HEK293 (cell line): ENCODE results near the gene SAPCD1.

Experiments
- CTCF ChIA-PET: fragments of 350-600 bp; formaldehyde crosslinking; extraction: SDS; loops from one replicate; lab custom pipeline; 2021; ENCODE audit warnings: antibody characterized with exemption; lab: Yijun Ruan, JAX
- POLR2A ChIA-PET: fragments of 300-600 bp; formaldehyde crosslinking; extraction: SDS; loops from one replicate; lab custom pipeline; 2020; ENCODE audit warnings: antibody characterized with exemption, inconsistent platforms; lab: Yijun Ruan, JAX
- H3K27ac ChIP-seq: fragments of 200-500 bp; sonication (Bioruptor generic); 2 replicates; pipeline ENCODE4 v1.5.1; 2014; ENCODE audit warnings: low read depth, low read length, control low read depth, inconsistent platforms; ENCODE audit errors: extremely low read depth
- H3K36me3 ChIP-seq, 2 experiments: fragments of 200-500 bp in 1 of 2; sonication (Bioruptor generic) in 1 of 2; 1 replicate in 1 of 2; 2 replicates in 1 of 2; pipeline ENCODE4 v1.5.1; 2014 to 2017; ENCODE audit warnings: inconsistent platforms in 2 of 2, low read length in 2 of 2; ENCODE audit not compliant: control insufficient read depth in 2 of 2, insufficient read depth in 1 of 2
- H3K4me1 ChIP-seq: fragments of 200-500 bp; sonication (Bioruptor generic); 2 replicates; pipeline ENCODE4 v1.5.1; 2014; ENCODE audit warnings: mild to moderate bottlenecking, low read length, inconsistent platforms; ENCODE audit not compliant: control insufficient read depth, insufficient read depth
- H3K4me3 ChIP-seq: 2 replicates; pipeline ENCODE4 v1.5.1; 2011; ENCODE audit warnings: low read depth, mild to moderate bottlenecking, control low read depth, low read length, moderate library complexity
- H3K9me3 ChIP-seq: fragments of 200-500 bp; sonication (Bioruptor generic); 2 replicates; pipeline ENCODE4 v1.5.1; 2014; ENCODE audit warnings: low read depth, low read length, inconsistent platforms; ENCODE audit not compliant: control insufficient read depth, insufficient read depth
- KLF17 ChIP-seq: fragments of 450-650 bp; formaldehyde crosslinking; IDR thresholded peaks from 2 replicates; pipeline ENCODE4 v1.5.1; 2016; ENCODE audit warnings: missing biosample characterization, missing genetic modification characterization
- KLF8 ChIP-seq: fragments of 450-650 bp; formaldehyde crosslinking; IDR thresholded peaks from 2 replicates; pipeline ENCODE4 v1.5.1; 2016; ENCODE audit warnings: missing biosample characterization, missing genetic modification characterization
- MEIS1 ChIP-seq: sonication (generic); formaldehyde crosslinking; IDR thresholded peaks from 2 replicates; pipeline ENCODE4 v1.8.1; 2022; ENCODE audit warnings: missing genetic modification reagents, mild to moderate bottlenecking, borderline replicate concordance
- PRDM10 ChIP-seq: fragments of 450-650 bp; formaldehyde crosslinking; IDR thresholded peaks from 2 replicates; pipeline ENCODE4 v1.5.1; 2016; ENCODE audit warnings: missing biosample characterization, missing genetic modification characterization
- RBAK ChIP-seq: fragments of 450-650 bp; formaldehyde crosslinking; IDR thresholded peaks from 2 replicates; pipeline ENCODE4 v1.5.1; 2016; ENCODE audit warnings: missing biosample characterization, missing genetic modification characterization
- REST ChIP-seq: fragments of 450-650 bp; formaldehyde crosslinking; IDR thresholded peaks from 2 replicates; pipeline ENCODE4 v1.5.1; 2016; ENCODE audit warnings: missing biosample characterization, missing genetic modification characterization
- SP3 ChIP-seq: fragments of 450-650 bp; formaldehyde crosslinking; IDR thresholded peaks from 2 replicates; pipeline ENCODE4 v1.5.1; 2016; ENCODE audit warnings: missing biosample characterization, missing genetic modification characterization
- ZBTB26 ChIP-seq: fragments of 450-650 bp; formaldehyde crosslinking; optimal IDR thresholded peaks from 2 replicates; pipeline ENCODE3; 2016; ENCODE audit warnings: missing biosample characterization, mild to moderate bottlenecking, missing genetic modification characterization
- ZFHX2 ChIP-seq: fragments of 450-650 bp; formaldehyde crosslinking; conservative IDR thresholded peaks from 2 replicates; pipeline ENCODE4 v1.5.1; 2016; ENCODE audit warnings: missing biosample characterization, missing genetic modification characterization
- ZNF155 ChIP-seq: fragments of 450-650 bp; formaldehyde crosslinking; IDR thresholded peaks from 2 replicates; pipeline ENCODE4 v1.5.1; 2016; ENCODE audit warnings: missing biosample characterization, missing genetic modification characterization
- ZNF211 ChIP-seq: fragments of 450-650 bp; formaldehyde crosslinking; IDR thresholded peaks from 2 replicates; pipeline ENCODE4 v1.5.1; 2016; ENCODE audit warnings: low read depth, missing biosample characterization, missing genetic modification characterization
- ZNF335 ChIP-seq: fragments of 450-650 bp; formaldehyde crosslinking; conservative IDR thresholded peaks from 2 replicates; pipeline ENCODE4 v1.5.1; 2016; ENCODE audit warnings: missing biosample characterization, missing genetic modification characterization
- ZNF449 ChIP-seq: fragments of 450-650 bp; formaldehyde crosslinking; IDR thresholded peaks from 2 replicates; pipeline ENCODE4 v1.5.1; 2017; ENCODE audit warnings: missing biosample characterization, mild to moderate bottlenecking, missing genetic modification characterization, moderate library complexity
- ZNF629 ChIP-seq: fragments of 450-650 bp; formaldehyde crosslinking; IDR thresholded peaks from 2 replicates; pipeline ENCODE4 v1.5.1; 2017; ENCODE audit warnings: missing biosample characterization, missing genetic modification characterization
- ZNF660 ChIP-seq: fragments of 450-650 bp; IDR thresholded peaks from 2 replicates; pipeline ENCODE4 v1.5.1; 2018; ENCODE audit warnings: missing biosample characterization, mild to moderate bottlenecking, missing genetic modification characterization
- TF ChIP-seq, protein P1 (sequence below): sonication (generic); formaldehyde crosslinking; IDR thresholded peaks from 2 replicates; pipeline ENCODE4 v1.8.1; 2022; ENCODE audit warnings: mild to moderate bottlenecking, moderate library complexity, missing genetic modification reagents
- TF ChIP-seq, protein P2 (sequence below): fragments of 450-650 bp; formaldehyde crosslinking; IDR thresholded peaks from 2 replicates; pipeline ENCODE4 v1.5.1; 2016; ENCODE audit warnings: missing biosample characterization, missing genetic modification characterization, low read depth

The SAPCD1 gene

GRCh38 chr6:31739639-31740396, 22.6 kb upstream of the SAPCD1 start, which contains the start of gene MSH5 (continued):
- no peak for TF ChIP-seq ZNF211 (tag by site-specific recombination)
- TF ChIP-seq ZNF155 (tag by site-specific recombination) = no peak
- peak; percentile 99 for TF ChIP-seq ZBTB26
- TF ChIP-seq ZNF629 (tag by site-specific recombination) = peak; percentile 46; the same call in 1 of the 2 replicates
- TF ChIP-seq KLF8 (tag by site-specific recombination) = peak; percentile 93; the same call in 1 of the 2 replicates
- TF ChIP-seq ZFHX2 = peak; percentile 95
- peak; percentile 92 for TF ChIP-seq SP3 (tag by site-specific recombination)
- TF ChIP-seq KLF17 (tag by site-specific recombination) = peak; percentile 94

- Histone ChIP-seq H3K4me1 (peaks cover 28% of the 10 kb centered on the region), H3K36me3 (peaks cover 11 to 42% of the 10 kb centered on the region in 2 experiments; a peak in 2 of 3 replicates), H3K4me3 (peak overlapping the region; percentile 61), H3K9me3 (no peaks in the 10 kb centered on the region), H3K27ac (peak overlapping the region; percentile 87)
- ChIA-PET CTCF (interaction anchor here (0.6 to 4.7 kb wide), 11 partner anchors 10 to 707 kb away, joined by 3 to 39 read pairs (median 3); partner anchors contain the start of gene LY6G5C), POLR2A (interaction anchor here (0.6 to 6.8 kb wide), 16 partner anchors 12 to 205 kb away, joined by 3 to 102 read pairs (median 8); partner anchors contain the start of genes ABHD16A, BAG6, C6orf47 and CSNK2B)
- peak; percentile 10; the same call in 1 of the 2 replicates for TF ChIP-seq PRDM10 (tag by site-specific recombination)
- no peak for TF ChIP-seq RBAK (tag by site-specific recombination)
- TF ChIP-seq ZNF660 = 0 out of 2 replicates have a peak, but pooled peaks have one; percentile 5
- TF ChIP-seq ZNF449 (tag by site-specific recombination) = no peak
- TF ChIP-seq, protein P1, sequence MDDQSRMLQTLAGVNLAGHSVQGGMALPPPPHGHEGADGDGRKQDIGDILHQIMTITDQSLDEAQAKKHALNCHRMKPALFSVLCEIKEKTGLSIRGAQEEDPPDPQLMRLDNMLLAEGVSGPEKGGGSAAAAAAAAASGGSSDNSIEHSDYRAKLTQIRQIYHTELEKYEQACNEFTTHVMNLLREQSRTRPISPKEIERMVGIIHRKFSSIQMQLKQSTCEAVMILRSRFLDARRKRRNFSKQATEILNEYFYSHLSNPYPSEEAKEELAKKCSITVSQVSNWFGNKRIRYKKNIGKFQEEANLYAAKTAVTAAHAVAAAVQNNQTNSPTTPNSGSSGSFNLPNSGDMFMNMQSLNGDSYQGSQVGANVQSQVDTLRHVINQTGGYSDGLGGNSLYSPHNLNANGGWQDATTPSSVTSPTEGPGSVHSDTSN = no peak
- TF ChIP-seq REST (tag by site-specific recombination) = peak; percentile 45; the same call in 1 of the 2 replicates
- no peak for TF ChIP-seq MEIS1 (CRISPR knock-in tag)
- TF ChIP-seq ZNF335 (tag by site-specific recombination) = no peak
- TF ChIP-seq, protein P2, sequence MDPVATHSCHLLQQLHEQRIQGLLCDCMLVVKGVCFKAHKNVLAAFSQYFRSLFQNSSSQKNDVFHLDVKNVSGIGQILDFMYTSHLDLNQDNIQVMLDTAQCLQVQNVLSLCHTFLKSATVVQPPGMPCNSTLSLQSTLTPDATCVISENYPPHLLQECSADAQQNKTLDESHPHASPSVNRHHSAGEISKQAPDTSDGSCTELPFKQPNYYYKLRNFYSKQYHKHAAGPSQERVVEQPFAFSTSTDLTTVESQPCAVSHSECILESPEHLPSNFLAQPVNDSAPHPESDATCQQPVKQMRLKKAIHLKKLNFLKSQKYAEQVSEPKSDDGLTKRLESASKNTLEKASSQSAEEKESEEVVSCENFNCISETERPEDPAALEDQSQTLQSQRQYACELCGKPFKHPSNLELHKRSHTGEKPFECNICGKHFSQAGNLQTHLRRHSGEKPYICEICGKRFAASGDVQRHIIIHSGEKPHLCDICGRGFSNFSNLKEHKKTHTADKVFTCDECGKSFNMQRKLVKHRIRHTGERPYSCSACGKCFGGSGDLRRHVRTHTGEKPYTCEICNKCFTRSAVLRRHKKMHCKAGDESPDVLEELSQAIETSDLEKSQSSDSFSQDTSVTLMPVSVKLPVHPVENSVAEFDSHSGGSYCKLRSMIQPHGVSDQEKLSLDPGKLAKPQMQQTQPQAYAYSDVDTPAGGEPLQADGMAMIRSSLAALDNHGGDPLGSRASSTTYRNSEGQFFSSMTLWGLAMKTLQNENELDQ = no peak
These were observed 21.8 kb upstream of the SAPCD1 start for GRCh38 chr6:31740397-31741223.
